ENCODE results near the gene GPR101. TPM values are rescaled to one million over a fixed set of nuclear protein-coding genes. Genes with fewer than 3 reads are reported as not detected.

GPR101 gene
- total and polyA plus RNA-seq, 2 of the 4 experiments (the other 2 are of a cell fraction) = not detected

GRCh38 chrX:137081239-137081638, 47.4 kb upstream of the GPR101 start:
- CTCF ChIA-PET = no interaction called here
- no peaks in the 10 kb centered on the region for H3K27me3 ChIP-seq (ENCODE audit: control insufficient read depth, insufficient read depth, low read length)
- dilution Hi-C loops (cut with HindIII; ENCODE audit: low sequenced_read_pairs, unreplicated experiment) = no loop called here
- H2BK15ac ChIP-seq (ENCODE audit: low read depth, low read length) = no peak overlapping the region
- H2AFZ ChIP-seq (replicated peaks; ENCODE audit: low read length, poor library complexity) = no peak overlapping the region
- no peak overlapping the region for H3K4ac ChIP-seq (ENCODE audit: low read depth, low read length)
- no peak overlapping the region for H3K4me3 ChIP-seq (ENCODE audit: insufficient read depth, low read depth, low read length)
- H3K27ac ChIP-seq (ENCODE audit: insufficient read depth, low read length) = no peak overlapping the region
- no peak overlapping the region for H4K91ac ChIP-seq (ENCODE audit: insufficient read depth, low read depth, low read length)
- no peak overlapping the region for H3K23ac ChIP-seq (ENCODE audit: low read depth, low read length)
- POLR2A ChIA-PET (ENCODE audit: unreplicated experiment) = no interaction called here
- DNase-seq (no peak), ATAC-seq (ENCODE audit: low read depth) (no peak)
- TF ChIP-seq RFX5 (IDR thresholded peaks at IDR 0.05; ENCODE audit: low read depth, low read length) (no peak), CHD1 (IDR thresholded peaks at IDR 0.05; ENCODE audit: low read depth, low read length) (no peak), POLR2A (IDR thresholded peaks at IDR 0.05; ENCODE audit: low read depth, low read length) (no peak), MAZ (IDR thresholded peaks at IDR 0.05; ENCODE audit: borderline replicate concordance, low read depth, low read length) (no peak)
- no peak overlapping the region for H3K56ac ChIP-seq (ENCODE audit: extremely low read depth, insufficient read depth, low read length)
- H2AK5ac ChIP-seq (ENCODE audit: low read depth, low read length) = no peak overlapping the region
- H3K79me1 ChIP-seq (ENCODE audit: low read depth in 1 of 2, low read length in 2 of 2) = no peaks in the 10 kb centered on the region
- H2AK9ac ChIP-seq (replicated peaks; ENCODE audit: low read depth, low read length, poor library complexity) = no peak overlapping the region
- no peaks in the 10 kb centered on the region for H3K36me3 ChIP-seq (ENCODE audit: control insufficient read depth, insufficient read depth, low read length)
- no peak overlapping the region for H2BK120ac ChIP-seq (ENCODE audit: low read depth, low read length)
- H4K8ac ChIP-seq (ENCODE audit: low read depth in 2 of 2, low read length in 2 of 2) = no peak overlapping the region
- H3K4me1 ChIP-seq (ENCODE audit: control insufficient read depth, insufficient read depth, low read length) = no peaks in the 10 kb centered on the region
- H3K9me1 ChIP-seq (ENCODE audit: insufficient read depth, low read length) = no peaks in the 10 kb centered on the region
- no peak overlapping the region for H2BK20ac ChIP-seq (ENCODE audit: low read depth, low read length)
- H3K9me3 ChIP-seq (ENCODE audit: control insufficient read depth, insufficient read depth, low read length) = no peaks in the 10 kb centered on the region
- H4K5ac ChIP-seq (ENCODE audit: low read depth, low read length) = no peak overlapping the region
- 50% methylated on average over 1 of the region's 2 CpGs; no CpG with 5 or more reads in 1 of the 2 experiments for WGBS, 2 experiments (ENCODE audit: extremely low coverage in 2 of 2, insufficient read length in 1 of 2)
- intact Hi-C loops (cut with micrococcal nuclease) = no loop called here
- no peak overlapping the region for H3K4me2 ChIP-seq (ENCODE audit: low read depth, low read length)
- H3K9ac ChIP-seq (ENCODE audit: low read depth, low read length) = no peak overlapping the region
- no peaks in the 10 kb centered on the region for H4K20me1 ChIP-seq (ENCODE audit: insufficient read depth, low read length)
- H2BK5ac ChIP-seq (ENCODE audit: low read depth, low read length, poor library complexity, severe bottlenecking) = no peak overlapping the region
- no peak overlapping the region for H3K18ac ChIP-seq (ENCODE audit: low read depth, low read length)
- no TSS peak for BruUV-seq (replicated peaks)
- in situ Hi-C loops (cut with MboI; ENCODE audit: low sequenced_read_pairs) = no loop called here
- no peak overlapping the region for H3K14ac ChIP-seq (replicated peaks; ENCODE audit: low read depth, low read length)
